Measurements from ENCODE around the gene HMGCL. TPM values are rescaled to one million over a fixed set of nuclear protein-coding genes. Genes with fewer than 3 reads are reported as not detected.

Gene HMGCL
- total and polyA plus RNA-seq, 3 experiments from 2014 or later: 24.7 to 28.0 (median 25.3) TPM

DNA sequence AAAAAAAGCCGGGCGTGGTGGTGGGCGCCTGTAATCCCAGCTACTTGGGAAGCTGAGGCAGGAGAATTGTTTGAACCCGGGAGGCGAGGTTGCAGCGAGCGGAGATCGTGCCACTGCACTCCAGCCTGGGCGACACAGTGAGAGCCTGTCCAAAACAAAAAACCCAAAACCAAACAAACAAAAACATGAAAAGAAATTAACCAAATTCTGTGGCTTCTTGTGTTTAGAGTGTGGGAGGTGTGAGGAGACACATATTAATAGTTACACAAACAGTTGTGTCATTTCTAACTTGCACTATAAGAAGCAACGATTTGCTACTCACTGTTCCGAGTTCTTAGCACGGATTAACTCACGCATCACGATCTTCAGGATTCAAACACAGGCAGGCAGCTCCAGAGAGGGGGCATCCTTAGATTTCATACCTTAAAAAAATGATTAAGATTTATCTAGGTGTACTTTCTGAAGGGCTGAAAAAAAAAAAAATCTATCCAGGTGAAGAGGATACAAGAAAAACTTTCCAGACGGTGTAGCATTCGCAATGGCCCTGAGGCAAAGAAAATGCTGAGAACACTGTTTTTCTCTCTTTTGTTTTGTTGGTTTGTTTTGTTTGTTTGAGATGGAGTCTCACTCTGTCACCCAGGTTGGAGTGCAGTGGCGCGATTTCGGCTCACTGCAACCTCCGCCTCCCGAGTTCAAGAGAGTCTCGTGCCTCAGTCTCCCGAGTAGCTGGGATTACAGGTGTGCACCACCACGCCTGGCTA lies 713 bp upstream of the HMGCL start:
- H3K4me3 ChIP-seq (ENCODE audit: low read length): peak overlapping the region; percentile 95
- no peaks in the 10 kb centered on the region for H3K27me3 ChIP-seq (ENCODE audit: insufficient read depth, low read length, poor library complexity, severe bottlenecking)
- POLR2A ChIA-PET: interaction anchor here (0.6 to 2.4 kb wide), 10 partner anchors 16 to 169 kb away, joined by 3 to 20 read pairs (median 6); partner anchors contain the start of genes GALE and PNRC2
- Mint-ChIP-seq H3K4me1 (peaks cover 23 to 24% (median 24%) of the 10 kb centered on the region in 3 donors), H3K4me3 (peak overlapping the region; percentile 89 to 97 (median 93)), H3K27me3 (no peaks in the 10 kb centered on the region), H3K36me3 (peaks cover 0 to 9% (median 0%) of the 10 kb centered on the region in 3 donors), H3K27ac (peak overlapping the region; percentile 93 to 98 (median 96)), H3K9me3 (no peaks in the 10 kb centered on the region)
- no peaks in the 10 kb centered on the region for H3K36me3 ChIP-seq (ENCODE audit: insufficient read depth, low read length)
- CTCF ChIA-PET: interaction anchor here (0.6 to 10.9 kb wide), 5 partner anchors 13 to 486 kb away, joined by 3 to 78 read pairs (median 4); no protein-coding TSS in a partner anchor
- peak in 2 of 5 donors; percentile 10 to 19 for DNase-seq
- peaks cover 12% of the 10 kb centered on the region for H3K4me1 ChIP-seq (ENCODE audit: insufficient read depth, low read length)
- H3K27ac ChIP-seq (ENCODE audit: low read depth, low read length): peak overlapping the region; percentile 96
- no peaks in the 10 kb centered on the region for H3K9me3 ChIP-seq (ENCODE audit: low read length)

DNA sequence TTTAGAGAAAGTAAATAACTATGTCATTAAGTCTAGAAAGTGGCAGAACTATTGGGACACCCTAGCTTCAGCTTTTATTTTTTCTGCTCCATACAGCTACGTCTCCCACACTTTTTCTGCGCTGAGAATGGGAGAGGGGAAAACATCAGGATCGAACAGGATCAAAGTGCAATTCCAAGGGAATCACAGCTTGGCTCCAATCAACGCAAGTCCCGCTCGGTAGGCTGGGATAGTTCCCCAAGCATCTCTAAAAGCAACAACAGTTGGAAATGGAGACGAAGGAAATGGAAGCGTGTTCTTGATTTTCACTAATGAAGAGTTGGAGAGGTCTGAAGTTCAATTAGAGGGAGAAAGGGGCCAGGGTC lies 536 bp downstream of the HMGCL start:
- H3K27ac Mint-ChIP-seq: peak overlapping the region; percentile 93 to 98 (median 96)
- no peaks in the 10 kb centered on the region for H3K9me3 Mint-ChIP-seq
- no peaks in the 10 kb centered on the region for H3K27me3 ChIP-seq (ENCODE audit: insufficient read depth, low read length, poor library complexity, severe bottlenecking)
- H3K4me3 Mint-ChIP-seq: peak overlapping the region; percentile 89 to 97 (median 93)
- H3K4me1 Mint-ChIP-seq: peaks cover 23 to 24% (median 24%) of the 10 kb centered on the region in 3 donors
- no peaks in the 10 kb centered on the region for H3K36me3 ChIP-seq (ENCODE audit: insufficient read depth, low read length)
- H3K4me3 ChIP-seq (ENCODE audit: low read length): peak overlapping the region; percentile 95
- CTCF ChIA-PET: interaction anchor here (0.9 to 10.9 kb wide), 5 partner anchors 14 to 92 kb away, joined by 3 to 78 read pairs (median 4); no protein-coding TSS in a partner anchor
- no peaks in the 10 kb centered on the region for H3K27me3 Mint-ChIP-seq
- DNase-seq: no peak
- no peaks in the 10 kb centered on the region for H3K9me3 ChIP-seq (ENCODE audit: low read length)
- POLR2A ChIA-PET: interaction anchor here (0.6 to 2.4 kb wide), 5 partner anchors 9 to 49 kb away, joined by 3 to 20 read pairs (median 12); partner anchors contain the start of gene GALE
- H3K36me3 Mint-ChIP-seq: peaks cover 0 to 16% (median 6%) of the 10 kb centered on the region in 3 donors
- peaks cover 12% of the 10 kb centered on the region for H3K4me1 ChIP-seq (ENCODE audit: insufficient read depth, low read length)
- peak overlapping the region; percentile 96 for H3K27ac ChIP-seq (ENCODE audit: low read depth, low read length)

DNA sequence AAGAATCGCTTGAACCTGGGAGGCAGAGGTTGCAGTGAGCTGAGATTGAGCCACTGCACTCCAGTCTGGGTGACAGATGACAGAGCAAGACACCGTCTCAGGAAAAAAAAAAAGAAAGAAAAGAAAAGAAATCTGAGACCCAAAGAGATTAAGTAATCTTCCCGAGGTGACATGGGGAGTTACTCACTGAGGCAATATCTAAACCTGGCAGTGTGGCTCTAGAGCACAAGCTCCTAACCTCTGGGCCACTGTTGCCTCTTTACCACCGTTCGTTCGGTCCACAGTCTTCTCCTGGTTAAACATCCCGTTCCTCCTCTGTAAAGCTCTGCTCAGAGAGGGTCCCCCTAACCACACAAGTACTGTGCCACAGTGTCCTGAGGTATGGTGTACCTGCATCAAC lies 1.5 kb downstream of the HMGCL start:
- Histone ChIP-seq H3K4me3 (ENCODE audit: low read length) (no peak overlapping the region), H3K4me1 (ENCODE audit: insufficient read depth, low read length) (peaks cover 12% of the 10 kb centered on the region), H3K36me3 (ENCODE audit: insufficient read depth, low read length) (no peaks in the 10 kb centered on the region), H3K9me3 (ENCODE audit: low read length) (no peaks in the 10 kb centered on the region), H3K27ac (ENCODE audit: low read depth, low read length) (no peak overlapping the region), H3K27me3 (ENCODE audit: insufficient read depth, low read length, poor library complexity, severe bottlenecking) (no peaks in the 10 kb centered on the region)
- peaks cover 0 to 19% (median 6%) of the 10 kb centered on the region in 3 donors for H3K36me3 Mint-ChIP-seq
- no peaks in the 10 kb centered on the region for H3K9me3 Mint-ChIP-seq
- no peak for DNase-seq
- CTCF ChIA-PET: interaction anchor here (1.6 to 10.9 kb wide), 2 partner anchors 13 to 93 kb away, joined by 3 to 78 read pairs; no protein-coding TSS in a partner anchor
- POLR2A ChIA-PET: interaction anchor here (2.4 kb wide), 1 partner anchor 13 kb away, joined by 13 read pairs; no protein-coding TSS in a partner anchor
- peak overlapping the region in 7 of 8 donors; percentile 51 to 98 (median 95) for H3K27ac Mint-ChIP-seq
- peaks cover 23 to 24% (median 24%) of the 10 kb centered on the region in 3 donors for H3K4me1 Mint-ChIP-seq
- peak overlapping the region in 6 of 7 donors; percentile 47 to 96 (median 84) for H3K4me3 Mint-ChIP-seq
- no peaks in the 10 kb centered on the region for H3K27me3 Mint-ChIP-seq

GRCh38 chr1:23817633-23818032 lies 7.6 kb downstream of the HMGCL start:
- Mint-ChIP-seq H3K9me3 (no peaks in the 10 kb centered on the region), H3K4me3 (no peak overlapping the region), H3K36me3 (peaks cover 0 to 60% (median 8%) of the 10 kb centered on the region in 3 donors), H3K27ac (no peak overlapping the region), H3K4me1 (peaks cover 0 to 5% (median 0%) of the 10 kb centered on the region in 3 donors), H3K27me3 (no peaks in the 10 kb centered on the region)
- peaks cover 32% of the 10 kb centered on the region for H3K36me3 ChIP-seq (ENCODE audit: insufficient read depth, low read length)
- no peaks in the 10 kb centered on the region for H3K27me3 ChIP-seq (ENCODE audit: insufficient read depth, low read length, poor library complexity, severe bottlenecking)
- no peaks in the 10 kb centered on the region for H3K4me1 ChIP-seq (ENCODE audit: insufficient read depth, low read length)
- H3K27ac ChIP-seq (ENCODE audit: low read depth, low read length): no peak overlapping the region
- POLR2A ChIA-PET: no interaction called here
- CTCF ChIA-PET: interaction anchor here (1.0 to 10.9 kb wide), 3 partner anchors 7 to 46 kb away, joined by 3 to 78 read pairs (median 3); no protein-coding TSS in a partner anchor
- DNase-seq: no peak
- H3K4me3 ChIP-seq (ENCODE audit: low read length): no peak overlapping the region
- H3K9me3 ChIP-seq (ENCODE audit: low read length): no peaks in the 10 kb centered on the region

GRCh38 chr1:23816906-23817305 lies 8.3 kb downstream of the HMGCL start:
- peaks cover 0 to 65% (median 10%) of the 10 kb centered on the region in 3 donors for H3K36me3 Mint-ChIP-seq
- CTCF ChIA-PET: no interaction called here
- Histone ChIP-seq H3K4me1 (ENCODE audit: insufficient read depth, low read length) (no peaks in the 10 kb centered on the region), H3K4me3 (ENCODE audit: low read length) (no peak overlapping the region), H3K36me3 (ENCODE audit: insufficient read depth, low read length) (peaks cover 32% of the 10 kb centered on the region), H3K9me3 (ENCODE audit: low read length) (no peaks in the 10 kb centered on the region), H3K27ac (ENCODE audit: low read depth, low read length) (no peak overlapping the region), H3K27me3 (ENCODE audit: insufficient read depth, low read length, poor library complexity, severe bottlenecking) (no peaks in the 10 kb centered on the region)
- H3K4me3 Mint-ChIP-seq: no peak overlapping the region
- no peaks in the 10 kb centered on the region for H3K27me3 Mint-ChIP-seq
- H3K4me1 Mint-ChIP-seq: peaks cover 0 to 4% (median 0%) of the 10 kb centered on the region in 3 donors
- POLR2A ChIA-PET: no interaction called here
- no peaks in the 10 kb centered on the region for H3K9me3 Mint-ChIP-seq
- H3K27ac Mint-ChIP-seq: peak overlapping the region in 1 of 8 donors; percentile 41
- DNase-seq: no peak

DNA sequence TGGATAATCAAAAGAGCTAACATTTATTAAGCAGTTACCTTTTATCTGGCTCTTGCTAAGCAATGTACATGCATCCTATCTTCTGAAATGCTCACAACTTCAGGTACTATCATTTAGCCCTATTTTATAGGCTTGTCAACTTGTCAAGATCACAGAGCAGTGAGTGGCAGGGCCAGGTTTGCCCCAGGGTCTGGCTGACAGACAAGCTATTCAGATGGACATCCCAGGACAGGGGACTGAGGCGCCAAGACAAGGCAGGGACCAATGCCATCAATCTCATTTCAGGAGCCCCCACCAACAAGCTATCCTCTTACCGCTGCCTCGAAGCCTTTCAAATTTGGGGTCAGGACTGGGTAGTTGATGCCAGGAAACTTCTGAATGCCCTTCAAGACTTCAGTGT lies 8.9 kb downstream of the HMGCL start:
- Histone ChIP-seq H3K9me3 (ENCODE audit: low read length) (no peaks in the 10 kb centered on the region), H3K4me3 (ENCODE audit: low read length) (no peak overlapping the region), H3K27ac (ENCODE audit: low read depth, low read length) (no peak overlapping the region), H3K27me3 (ENCODE audit: insufficient read depth, low read length, poor library complexity, severe bottlenecking) (no peaks in the 10 kb centered on the region), H3K36me3 (ENCODE audit: insufficient read depth, low read length) (peaks cover 32% of the 10 kb centered on the region), H3K4me1 (ENCODE audit: insufficient read depth, low read length) (no peaks in the 10 kb centered on the region)
- no peaks in the 10 kb centered on the region for H3K27me3 Mint-ChIP-seq
- no peak for DNase-seq
- ChIA-PET CTCF (no interaction called here), POLR2A (interaction anchor here (0.6 to 0.7 kb wide), 3 partner anchors 8 to 73 kb away, joined by 3 to 5 read pairs (median 3); partner anchors contain the start of gene FUCA1)
- no peaks in the 10 kb centered on the region for H3K9me3 Mint-ChIP-seq
- no peaks in the 10 kb centered on the region for H3K4me1 Mint-ChIP-seq
- H3K27ac Mint-ChIP-seq: no peak overlapping the region
- H3K36me3 Mint-ChIP-seq: peaks cover 0 to 71% (median 12%) of the 10 kb centered on the region in 3 donors
- H3K4me3 Mint-ChIP-seq: no peak overlapping the region

- CTCF ChIA-PET: interaction anchor here (1.3 to 7.3 kb wide), 3 partner anchors 9 to 44 kb away, joined by 3 to 78 read pairs (median 6); partner anchors contain the start of gene HMGCL
- Histone ChIP-seq H3K27me3 (ENCODE audit: insufficient read depth, low read length, poor library complexity, severe bottlenecking) (no peaks in the 10 kb centered on the region), H3K4me1 (ENCODE audit: insufficient read depth, low read length) (peaks cover 18% of the 10 kb centered on the region), H3K4me3 (ENCODE audit: low read length) (no peak overlapping the region), H3K27ac (ENCODE audit: low read depth, low read length) (no peak overlapping the region), H3K9me3 (ENCODE audit: low read length) (no peaks in the 10 kb centered on the region), H3K36me3 (ENCODE audit: insufficient read depth, low read length) (peaks cover 32% of the 10 kb centered on the region)
- no peaks in the 10 kb centered on the region for H3K9me3 Mint-ChIP-seq
- peaks cover 0 to 69% (median 11%) of the 10 kb centered on the region in 3 donors for H3K36me3 Mint-ChIP-seq
- no peak overlapping the region for H3K27ac Mint-ChIP-seq
- H3K4me1 Mint-ChIP-seq: peaks cover 8 to 15% (median 14%) of the 10 kb centered on the region in 3 donors
- POLR2A ChIA-PET: no interaction called here
- H3K27me3 Mint-ChIP-seq: no peaks in the 10 kb centered on the region
- H3K4me3 Mint-ChIP-seq: no peak overlapping the region
- DNase-seq: no peak
Measured at GRCh38 chr1:23814016-23814415, 11.2 kb downstream of the HMGCL start.
